ENCODE data around the gene ANKRD34A. TPM values are rescaled to one million over a fixed set of nuclear protein-coding genes. Genes with fewer than 3 reads are reported as not detected.

The ANKRD34A gene
- polyA plus RNA-seq, 3 donors = 0.31 TPM; not detected in 2

GRCh38 chr1:145992958-145993617 is 28.7 kb upstream of the ANKRD34A start:
- H3K27ac ChIP-seq (ENCODE audit: low read depth in 1 of 2, low read length in 2 of 2) = peak overlapping the region; percentile 61 to 78
- peaks cover 41 to 43% of the 10 kb centered on the region in 2 donors for H3K36me3 ChIP-seq (replicated peaks in 1 of 2; ENCODE audit: control insufficient read depth in 1 of 2, insufficient read depth in 2 of 2, low read length in 2 of 2)
- H4K20me1 ChIP-seq (ENCODE audit: insufficient read depth, low read length) = peaks cover 65% of the 10 kb centered on the region
- peaks cover 27 to 42% of the 10 kb centered on the region in 2 donors for H3K4me1 ChIP-seq (ENCODE audit: control insufficient read depth in 1 of 2, insufficient read depth in 2 of 2, low read length in 2 of 2)
- peak overlapping the region; percentile 30 to 99 (median 93) for H3K27ac Mint-ChIP-seq
- H3K9me3 ChIP-seq (replicated peaks in 1 of 2; ENCODE audit: control insufficient read depth in 1 of 2, insufficient read depth in 1 of 2, low read length in 2 of 2) = no peaks in the 10 kb centered on the region
- peak overlapping the region; percentile 97 for H3K4me2 ChIP-seq (replicated peaks; ENCODE audit: extremely low read depth, low read length, poor library complexity, severe bottlenecking)
- DNase-seq = no peak
- intact Hi-C loops (cut with micrococcal nuclease) = no loop called here
- peak overlapping the region; percentile 78 for H3K9ac ChIP-seq (ENCODE audit: insufficient read depth, low read length, poor library complexity, severe bottlenecking)
- no peak overlapping the region for H2AFZ ChIP-seq (ENCODE audit: insufficient read depth, low read depth, low read length, poor library complexity, severe bottlenecking)
- H3K4me3 Mint-ChIP-seq = peak overlapping the region; percentile 99 to 100
- peaks cover 42 to 45% of the 10 kb centered on the region in 2 donors for H3K36me3 Mint-ChIP-seq
- H3K79me2 ChIP-seq (ENCODE audit: insufficient read depth, low read length) = peaks cover 68% of the 10 kb centered on the region
- H3K9me3 Mint-ChIP-seq = peaks cover 0 to 9% (median 2%) of the 10 kb centered on the region in 7 donors
- peak overlapping the region; percentile 87 to 100 (median 99) for H3K4me3 ChIP-seq (replicated peaks in 1 of 3; ENCODE audit: low read depth in 2 of 3, low read length in 3 of 3)
- no peaks in the 10 kb centered on the region for H3K27me3 ChIP-seq (ENCODE audit: control insufficient read depth in 2 of 2, insufficient read depth in 2 of 2, low read length in 2 of 2)
- 0% methylated on average over 1 of the region's 5 CpGs for WGBS (ENCODE audit: insufficient coverage)
- H3K4me1 Mint-ChIP-seq = peaks cover 67% of the 10 kb centered on the region
- no peak for TF ChIP-seq CTCF (IDR thresholded peaks at IDR 0.05)
- peaks cover 0 to 3% (median 0%) of the 10 kb centered on the region in 3 donors for H3K27me3 Mint-ChIP-seq (ENCODE audit: low read depth in 3 of 3)

GRCh38 chr1:145992502-145992936 is 28.1 kb upstream of the ANKRD34A start:
- Histone ChIP-seq H3K4me2 (replicated peaks; ENCODE audit: extremely low read depth, low read length, poor library complexity, severe bottlenecking) (peak overlapping the region; percentile 97), H3K27me3 (ENCODE audit: control insufficient read depth in 2 of 2, insufficient read depth in 2 of 2, low read length in 2 of 2) (no peaks in the 10 kb centered on the region), H3K4me1 (ENCODE audit: control insufficient read depth in 1 of 2, insufficient read depth in 2 of 2, low read length in 2 of 2) (peaks cover 23 to 42% of the 10 kb centered on the region in 2 donors), H3K9ac (ENCODE audit: insufficient read depth, low read length, poor library complexity, severe bottlenecking) (peak overlapping the region; percentile 78), H2AFZ (ENCODE audit: insufficient read depth, low read depth, low read length, poor library complexity, severe bottlenecking) (no peak overlapping the region), H3K36me3 (replicated peaks in 1 of 2; ENCODE audit: control insufficient read depth in 1 of 2, insufficient read depth in 2 of 2, low read length in 2 of 2) (peaks cover 41 to 43% of the 10 kb centered on the region in 2 donors), H3K9me3 (replicated peaks in 1 of 2; ENCODE audit: control insufficient read depth in 1 of 2, insufficient read depth in 1 of 2, low read length in 2 of 2) (no peaks in the 10 kb centered on the region), H3K27ac (ENCODE audit: low read depth in 1 of 2, low read length in 2 of 2) (peak overlapping the region; percentile 56 to 78), H3K79me2 (ENCODE audit: insufficient read depth, low read length) (peaks cover 63% of the 10 kb centered on the region), H4K20me1 (ENCODE audit: insufficient read depth, low read length) (peaks cover 65% of the 10 kb centered on the region), H3K4me3 (replicated peaks in 1 of 3; ENCODE audit: low read depth in 2 of 3, low read length in 3 of 3) (peak overlapping the region; percentile 87 to 100 (median 99))
- Mint-ChIP-seq H3K36me3 (peaks cover 42 to 45% of the 10 kb centered on the region in 2 donors), H3K4me1 (peaks cover 67% of the 10 kb centered on the region), H3K9me3 (peaks cover 0 to 9% (median 2%) of the 10 kb centered on the region in 7 donors), H3K27ac (peak overlapping the region; percentile 15 to 94 (median 76)), H3K4me3 (peak overlapping the region; percentile 99 to 100), H3K27me3 (ENCODE audit: low read depth in 3 of 3) (peaks cover 0 to 3% (median 0%) of the 10 kb centered on the region in 3 donors)
- WGBS (ENCODE audit: insufficient coverage) = no CpG with 5 or more reads among the region's 1 CpG
- DNase-seq = no peak
- intact Hi-C loops (cut with micrococcal nuclease) = no loop called here
- TF ChIP-seq CTCF (IDR thresholded peaks at IDR 0.05) = no peak

Data from CD14-positive monocyte (primary cell).